A172 (cell line): ENCODE data around the gene CDK5RAP2. TPM values are rescaled to one million over a fixed set of nuclear protein-coding genes. Genes with fewer than 3 reads are reported as not detected.
"Not testable (repeated sequence)": the region's sequence is repeated elsewhere in the genome, so short reads cannot be mapped to it uniquely, and the experiment has no call there.

Experiments
- DNase-seq: peaks from one replicate; pipeline ENCODE4 v3.0.0-alpha.2; 2015; ENCODE audit warnings: low spot score
- total RNA-seq: library from RNA; depleted of rRNA; stranded (reverse); fragments of >200 nt; shearing (Covaris generic); gene quantifications from 2 replicates; pipeline ENCODE4 v1.2.3, GENCODE V29; 2014

CDK5RAP2 gene
- total RNA-seq, 1 experiment from 2014 or later, result 34.8 TPM

DNA sequence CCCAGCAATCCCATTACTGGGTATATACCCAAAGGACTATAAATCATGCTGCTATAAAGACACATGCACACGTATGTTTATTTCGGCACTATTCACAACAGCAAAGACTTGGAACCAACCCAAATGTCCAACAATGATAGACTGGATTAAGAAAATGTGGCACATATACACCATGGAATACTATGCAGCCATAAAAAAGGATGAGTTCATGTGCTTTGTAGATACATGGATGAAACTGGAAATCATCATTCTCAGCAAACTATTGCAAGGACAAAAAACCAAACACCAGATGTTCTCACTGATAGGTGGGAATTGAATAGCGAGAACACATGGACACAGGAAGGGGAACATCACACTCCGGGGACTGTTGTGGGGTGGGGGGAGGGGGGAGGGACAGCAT, 64.0 kb downstream of the CDK5RAP2 start:
- DNase-seq, result not testable (repeated sequence)

DNA sequence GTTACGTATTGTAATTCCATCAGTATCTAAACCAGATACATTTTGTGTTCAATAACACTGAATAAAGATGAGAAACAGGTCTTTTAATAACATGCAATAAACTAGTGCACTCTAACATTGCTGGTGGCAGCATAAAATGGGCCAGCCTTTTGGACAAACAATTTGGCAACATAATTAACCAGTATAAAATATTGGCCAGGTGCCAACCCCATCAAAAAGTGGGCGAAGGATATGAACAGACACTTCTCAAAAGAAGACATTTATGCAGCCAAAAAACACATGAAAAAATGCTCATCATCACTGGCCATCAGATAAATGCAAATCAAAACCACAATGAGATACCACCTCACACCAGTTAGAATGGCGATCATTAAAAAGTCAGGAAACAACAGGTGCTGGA, 64.5 kb downstream of the CDK5RAP2 start:
- DNase-seq, result not testable (repeated sequence)

DNA sequence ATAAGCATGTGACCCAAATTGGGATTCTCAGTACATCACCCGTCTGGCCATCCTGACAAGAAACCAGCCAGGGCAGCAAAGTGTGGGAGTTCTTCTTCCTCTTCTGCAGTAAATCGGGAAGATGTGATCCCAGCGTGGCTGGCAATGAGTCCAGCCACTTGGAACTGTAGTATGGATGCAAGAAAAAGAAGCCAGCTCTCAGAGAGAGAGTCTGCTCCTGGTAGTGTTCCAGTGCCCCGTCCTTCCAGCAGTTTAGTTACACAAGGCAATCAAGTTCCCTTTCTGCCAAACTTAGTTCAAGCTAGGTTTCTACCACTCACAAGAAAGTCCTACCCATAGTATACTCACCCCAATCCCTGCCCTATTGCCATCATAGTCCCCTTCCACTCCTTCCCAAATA, 65.6 kb downstream of the CDK5RAP2 start:
- no peak for DNase-seq

DNA sequence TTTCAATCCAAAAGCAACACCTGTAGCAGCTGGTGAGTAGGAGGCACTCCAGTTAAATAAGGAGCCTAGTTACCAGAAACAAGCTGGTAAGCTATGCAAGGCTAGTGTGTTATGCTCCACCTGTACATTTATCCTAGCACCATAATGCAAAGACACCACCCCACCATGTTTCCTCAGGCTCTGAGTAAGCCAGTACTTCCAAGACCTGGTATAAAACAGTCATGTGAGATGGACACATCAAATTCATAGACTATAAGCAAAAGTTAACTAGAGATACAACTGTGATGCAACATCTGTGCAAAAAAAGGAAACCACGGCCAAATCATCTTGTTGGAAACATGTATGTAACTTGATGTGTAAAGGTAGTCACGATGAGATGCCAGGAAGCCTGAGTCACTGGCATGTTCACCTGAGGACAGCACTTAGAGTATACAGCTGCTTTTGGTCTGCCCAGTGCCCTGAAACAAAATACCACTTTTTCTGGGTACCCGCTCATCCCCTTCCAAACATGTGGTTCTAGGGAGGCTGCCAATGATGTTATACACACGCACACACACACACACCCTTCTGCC, 66.1 kb downstream of the CDK5RAP2 start:
- DNase-seq, result no peak

DNA sequence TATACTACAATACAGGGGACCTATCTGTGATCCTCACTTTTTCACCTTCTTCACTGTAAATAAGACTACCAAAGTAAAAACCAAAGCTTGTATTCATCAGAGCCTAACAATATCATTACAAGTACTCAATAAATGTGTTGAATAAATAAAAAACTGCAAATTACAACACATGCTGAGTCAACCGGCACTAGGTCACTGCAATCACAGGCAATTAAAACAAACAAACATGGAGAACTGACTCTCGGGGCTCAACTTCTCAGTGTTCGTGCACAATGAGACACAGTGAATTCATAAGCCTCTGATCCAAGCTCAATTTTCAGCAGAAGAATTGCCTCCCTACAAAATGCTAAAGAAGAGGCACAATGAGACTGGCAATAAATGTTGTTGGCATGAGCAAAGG, 69.2 kb downstream of the CDK5RAP2 start:
- no peak for DNase-seq

DNA sequence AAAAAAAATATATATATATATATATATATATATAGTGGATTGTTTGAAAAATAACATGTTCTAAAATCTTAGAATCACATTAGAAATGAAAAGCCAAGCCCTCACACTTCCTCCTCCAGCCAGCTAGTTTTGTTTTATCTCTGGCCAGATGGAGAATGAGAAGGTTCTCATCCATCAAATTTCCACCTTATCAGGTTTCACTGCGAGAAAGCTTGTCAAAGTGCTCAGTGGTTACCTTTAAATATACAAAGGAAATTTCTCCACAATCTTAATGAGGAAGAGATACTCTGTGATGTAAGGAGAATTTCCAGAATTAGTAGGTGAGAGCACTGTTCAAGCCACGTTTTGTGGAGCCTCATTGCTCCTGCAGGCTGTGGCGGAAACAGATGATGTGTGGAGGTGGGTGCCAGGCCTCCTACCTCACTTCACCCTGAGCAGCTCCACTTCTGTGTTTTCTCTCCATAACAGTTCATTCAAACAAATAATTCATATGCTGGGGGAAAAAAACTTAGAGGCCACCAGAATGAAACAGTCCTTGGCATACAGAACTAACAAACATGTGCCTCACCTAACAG, 71.9 kb downstream of the CDK5RAP2 start:
- DNase-seq, result no peak

DNA sequence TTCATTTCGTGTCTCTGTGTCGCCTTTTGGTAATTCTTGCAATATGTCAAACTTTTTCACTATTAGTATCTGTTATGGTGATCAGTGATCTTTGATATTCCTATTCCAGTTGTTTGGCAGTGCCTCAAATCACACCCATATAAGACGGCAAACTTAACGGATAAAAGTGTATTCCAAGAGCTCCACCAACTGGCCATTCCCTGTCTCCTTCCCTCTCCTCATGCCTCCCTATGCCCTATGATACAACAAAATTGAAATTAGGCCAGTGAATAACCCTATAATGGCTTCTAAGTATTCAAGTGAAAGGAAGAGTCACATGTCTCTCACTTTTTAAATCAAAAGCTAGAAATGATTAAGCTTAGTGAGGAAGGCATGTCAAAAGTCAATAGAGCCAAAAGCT, 74.8 kb downstream of the CDK5RAP2 start:
- DNase-seq, result no peak

DNA sequence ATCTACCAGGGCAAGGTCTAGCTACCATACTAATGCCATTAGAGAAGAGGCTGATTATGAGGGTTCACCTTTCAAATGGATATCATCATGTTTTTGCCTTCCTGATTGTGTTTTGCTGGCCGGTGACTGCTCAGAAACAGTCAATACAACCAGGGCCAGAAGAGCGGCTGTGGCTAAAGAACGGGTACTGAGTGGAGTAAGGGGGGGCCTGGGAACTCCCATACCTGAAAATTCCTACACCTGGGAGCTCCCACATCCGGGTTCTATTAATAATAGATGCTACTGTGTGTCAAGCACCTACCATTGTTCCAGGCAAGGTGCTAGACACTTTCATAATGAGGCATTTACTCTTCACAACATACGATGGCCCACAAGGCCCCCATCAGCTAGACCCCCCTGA, 79.2 kb downstream of the CDK5RAP2 start:
- no peak for DNase-seq

DNA sequence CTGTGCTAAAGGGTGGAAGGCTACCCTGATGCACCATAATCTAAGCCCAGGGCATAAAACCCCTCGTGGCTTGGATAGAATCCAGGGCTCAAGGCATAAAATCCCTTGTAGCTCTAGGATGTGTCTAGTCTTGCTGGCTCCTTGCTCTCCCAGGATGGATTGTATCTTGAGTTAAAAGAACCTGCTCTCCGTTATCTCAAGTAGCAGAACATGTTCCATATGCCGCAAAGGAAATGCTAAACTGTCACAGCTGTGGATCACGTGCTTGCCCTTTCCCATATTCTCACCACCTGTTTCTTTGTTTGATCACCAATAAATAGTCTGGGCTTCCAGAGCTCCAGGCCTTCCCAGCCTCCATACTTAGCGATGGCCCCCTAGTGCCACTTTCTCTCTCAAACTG, 82.1 kb downstream of the CDK5RAP2 start:
- DNase-seq, result not testable (repeated sequence)

DNA sequence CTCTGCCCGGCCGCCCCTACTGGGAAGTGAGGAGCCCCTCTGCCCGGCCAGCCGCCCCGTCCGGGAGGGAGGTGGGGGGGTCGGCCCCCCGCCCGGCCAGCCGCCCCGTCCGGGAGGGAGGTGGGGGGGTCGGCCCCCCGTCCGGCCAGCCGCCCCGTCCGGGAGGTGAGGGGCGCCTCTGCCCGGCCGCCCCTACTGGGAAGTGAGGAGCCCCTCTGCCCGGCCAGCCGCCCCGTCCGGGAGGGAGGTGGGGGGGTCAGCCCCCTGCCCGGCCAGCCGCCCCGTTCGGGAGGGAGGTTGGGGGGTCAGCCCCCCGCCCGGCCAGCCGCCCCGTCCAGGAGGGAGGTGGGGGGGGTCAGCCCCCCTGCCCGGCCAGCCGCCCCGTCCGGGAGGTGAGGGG, 83.5 kb downstream of the CDK5RAP2 start:
- DNase-seq, result not testable (repeated sequence)

DNA sequence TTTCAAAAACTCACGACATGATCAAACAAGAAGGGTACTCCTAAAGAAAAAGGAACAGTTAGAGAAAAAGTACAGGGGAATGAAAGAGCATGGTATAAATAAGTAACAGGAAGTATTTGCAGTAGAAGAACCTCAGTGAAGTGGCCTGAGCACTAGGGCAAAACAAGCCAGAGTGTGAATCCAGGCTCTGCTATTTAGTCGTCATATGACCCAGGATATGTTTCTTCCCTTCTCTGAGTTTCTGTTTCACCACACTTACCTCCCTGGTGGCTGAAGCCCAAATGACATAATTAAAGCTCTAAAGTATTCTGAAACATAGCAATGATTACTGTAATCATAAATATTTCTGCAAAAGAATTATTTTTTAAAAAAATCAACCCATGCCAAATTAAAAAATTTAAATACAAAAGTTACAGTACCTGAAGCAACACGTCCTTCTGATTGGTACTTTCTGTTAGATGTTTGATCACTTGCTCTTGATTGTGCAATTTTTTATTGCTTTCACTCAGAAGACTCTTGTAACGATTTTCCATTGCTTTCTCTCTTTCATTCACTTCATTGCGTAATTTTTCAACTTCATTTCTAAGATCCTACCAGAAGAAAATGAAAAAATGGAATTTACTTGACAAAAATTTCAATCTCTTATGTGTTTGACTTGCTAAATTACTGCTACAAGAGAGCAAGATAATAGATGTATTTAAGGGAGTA, 88.9 kb downstream of the CDK5RAP2 start:
- DNase-seq, result no peak

DNA sequence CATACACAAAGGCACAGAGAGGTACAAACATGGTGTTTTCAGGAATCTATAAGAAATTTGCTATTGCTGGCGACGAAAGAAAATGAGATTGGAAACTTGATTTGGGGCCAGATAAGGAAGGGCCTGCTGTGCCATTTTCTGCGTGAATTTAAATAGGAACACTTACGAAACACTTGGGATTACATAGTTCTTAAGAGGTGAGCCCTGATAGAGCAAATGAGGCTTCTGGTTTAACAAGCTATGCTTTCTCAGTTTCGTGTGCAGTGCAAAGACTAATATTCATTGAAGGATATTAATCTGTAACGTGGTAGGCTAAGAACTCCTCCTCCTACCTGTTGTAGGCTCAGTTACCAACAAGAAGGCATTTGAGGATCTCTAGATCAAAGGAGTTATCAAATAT, 93.1 kb downstream of the CDK5RAP2 start:
- DNase-seq, result no peak

DNA sequence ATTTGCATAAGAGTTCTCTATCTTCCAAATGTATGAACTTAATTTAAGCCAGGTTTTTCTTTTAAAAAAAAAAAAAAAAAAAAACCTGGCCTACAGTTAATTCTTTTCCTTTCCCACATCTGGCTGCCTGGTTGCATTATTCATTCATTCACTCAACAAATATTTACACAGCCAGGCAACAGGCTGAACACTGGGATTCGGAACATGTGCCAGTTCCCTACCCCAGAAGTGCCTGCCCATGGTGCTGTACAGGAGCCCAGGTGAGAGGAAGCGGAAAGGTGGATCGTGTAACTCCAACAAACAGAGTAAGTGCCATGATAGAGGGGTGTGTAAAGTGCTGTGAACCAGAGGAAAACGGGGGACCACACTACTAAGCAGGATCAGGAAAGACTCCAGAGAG, 93.6 kb downstream of the CDK5RAP2 start:
- no peak for DNase-seq

DNA sequence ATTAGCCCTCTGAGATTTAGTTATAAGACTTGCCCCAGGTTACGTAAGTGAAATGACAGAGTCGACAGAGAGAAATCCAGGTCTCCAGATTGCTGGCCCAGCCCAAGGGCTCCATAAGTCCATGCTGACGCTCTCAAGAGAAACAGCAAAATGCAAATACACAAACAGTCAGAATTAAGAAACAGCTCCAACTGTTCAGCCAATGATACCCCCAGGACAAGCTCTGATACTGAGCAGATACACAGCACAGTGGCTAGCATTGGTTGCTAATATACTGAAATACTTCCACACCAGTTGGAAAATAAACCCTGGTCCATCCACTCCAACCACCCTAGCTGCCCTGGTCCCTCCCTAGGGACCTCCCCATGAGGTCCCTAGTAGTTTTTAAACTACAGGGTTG, 94.2 kb downstream of the CDK5RAP2 start:
- no peak for DNase-seq

DNA sequence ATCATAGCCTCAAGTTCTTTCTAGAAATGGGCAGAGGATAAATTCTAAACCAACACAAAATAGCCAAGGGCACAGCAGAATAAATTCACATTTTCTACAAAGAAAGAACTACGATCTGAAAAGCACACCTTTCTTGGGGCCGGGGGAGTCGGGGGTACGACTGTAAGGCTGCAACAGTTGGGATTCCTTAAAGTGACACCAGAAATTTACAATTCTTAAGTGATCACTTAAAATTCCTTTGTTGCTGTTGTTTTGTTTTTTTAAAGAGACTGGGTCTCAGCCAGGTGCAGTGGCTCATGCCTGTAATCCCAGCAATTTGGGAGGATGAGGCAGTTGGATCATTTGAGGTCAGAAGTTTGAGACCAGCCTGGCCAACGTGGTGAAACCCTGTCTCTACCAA, 95.8 kb downstream of the CDK5RAP2 start:
- no peak for DNase-seq

DNA sequence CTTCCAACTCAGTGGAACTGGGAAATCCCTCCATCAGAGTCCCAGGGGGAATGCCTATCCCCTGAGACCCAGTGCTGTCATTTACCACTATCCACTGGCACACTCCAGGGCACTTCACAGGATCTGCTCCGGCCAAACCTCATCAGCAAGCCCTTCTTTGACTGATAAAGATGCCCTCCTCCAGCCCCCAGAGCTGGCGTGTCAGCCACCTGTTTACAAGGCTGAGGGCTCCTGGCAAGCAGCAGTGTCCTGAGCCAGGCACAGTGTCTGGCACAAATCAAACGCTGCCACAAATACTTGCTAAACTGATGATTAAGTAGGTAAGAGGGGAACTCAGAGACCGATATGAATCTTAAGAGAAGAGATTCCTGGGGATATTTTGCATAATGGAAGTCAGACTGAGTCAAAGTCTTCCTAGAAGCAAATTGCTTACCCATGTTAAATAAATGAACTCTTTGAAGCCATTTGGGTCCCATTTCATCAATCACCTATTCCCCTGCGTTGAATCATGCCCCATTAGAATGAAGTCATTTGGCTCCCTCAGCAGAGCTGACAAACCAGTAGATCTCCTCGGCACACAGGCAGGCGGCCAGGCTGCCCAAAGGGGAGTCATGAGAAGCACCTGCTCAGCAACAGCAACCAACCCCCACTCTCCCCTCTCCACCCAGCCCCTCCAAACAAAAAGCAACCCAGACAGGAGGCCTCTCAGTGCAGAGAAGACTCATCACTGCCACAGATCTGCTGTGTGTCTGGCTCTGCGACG, 97.4 kb downstream of the CDK5RAP2 start:
- DNase-seq, result no peak

DNA sequence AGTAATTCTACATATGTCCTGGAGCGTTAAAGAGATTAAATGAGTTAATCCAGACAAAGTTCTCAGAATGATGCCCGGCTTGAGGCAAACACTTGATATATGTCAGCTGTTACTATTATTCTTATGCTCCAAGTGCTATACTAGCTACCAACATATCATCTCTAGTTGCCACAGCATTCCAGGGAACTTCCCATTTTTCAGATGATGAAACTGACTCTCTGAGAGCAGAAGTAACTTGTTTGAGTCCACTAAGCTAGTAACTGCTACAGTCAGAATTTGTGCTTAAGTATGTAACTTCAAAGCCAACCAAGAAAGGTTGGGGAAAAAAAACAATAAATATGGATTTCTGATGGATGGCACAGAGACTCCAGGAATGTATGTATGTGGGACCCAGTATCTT, 98.1 kb downstream of the CDK5RAP2 start:
- DNase-seq, result no peak

DNA sequence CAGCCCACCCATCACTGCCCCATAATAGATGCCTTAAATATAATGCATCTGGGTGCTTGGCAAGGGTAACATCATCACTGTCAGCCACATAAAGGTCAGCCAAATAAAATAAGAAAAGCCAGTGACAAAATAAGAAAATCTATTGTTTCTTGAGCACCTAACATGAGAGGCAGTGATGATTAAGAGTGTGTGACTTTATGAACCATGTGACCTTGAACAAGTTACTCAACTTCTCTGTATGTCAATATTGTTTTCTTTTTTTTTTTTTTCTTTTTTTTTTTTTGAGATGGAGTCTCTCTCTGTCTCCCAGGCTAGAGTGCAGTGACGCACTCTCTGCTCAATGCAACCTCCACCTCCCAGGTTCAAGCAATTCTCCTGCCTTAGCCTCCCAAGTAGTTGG, 98.7 kb downstream of the CDK5RAP2 start:
- DNase-seq, result no peak

DNA sequence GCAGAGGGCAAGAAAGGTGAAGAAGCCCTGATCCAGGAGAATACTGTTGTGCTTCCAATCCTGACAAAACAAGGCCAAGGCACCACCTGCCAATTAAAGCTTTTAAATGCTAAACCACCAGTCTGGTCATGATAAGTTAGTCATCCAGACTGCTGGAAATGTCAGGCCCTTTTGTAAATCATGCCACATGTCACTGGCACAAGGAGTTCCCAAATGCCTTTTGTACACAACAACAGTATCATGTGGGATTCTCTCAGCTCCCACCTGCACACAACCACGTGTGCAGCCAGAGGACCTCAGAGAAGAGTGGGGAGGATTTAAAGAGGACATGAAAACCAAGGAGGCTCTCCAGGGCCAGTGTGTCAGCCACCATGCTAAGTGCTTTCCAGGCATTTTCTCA, 99.3 kb downstream of the CDK5RAP2 start:
- peak; percentile 34 for DNase-seq

DNA sequence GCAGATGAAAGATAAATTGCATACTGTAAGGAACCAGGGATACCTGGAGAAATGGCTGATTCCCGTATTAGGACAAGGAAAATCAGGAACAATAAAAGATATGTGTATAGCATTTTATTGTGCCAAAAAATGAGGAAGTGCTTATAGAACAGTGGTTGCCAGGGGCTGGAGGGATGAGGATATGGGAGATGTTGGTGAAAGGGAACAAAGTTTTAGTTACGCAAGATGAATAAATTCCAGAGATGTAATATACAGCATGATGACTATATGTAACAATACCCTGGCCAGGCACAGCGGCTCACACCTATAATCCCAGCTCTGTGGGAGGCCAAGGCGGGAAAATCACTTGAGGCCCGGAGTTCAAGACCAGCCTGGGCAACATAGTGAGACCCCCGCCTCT, 101.8 kb downstream of the CDK5RAP2 start:
- DNase-seq, result no peak

DNA sequence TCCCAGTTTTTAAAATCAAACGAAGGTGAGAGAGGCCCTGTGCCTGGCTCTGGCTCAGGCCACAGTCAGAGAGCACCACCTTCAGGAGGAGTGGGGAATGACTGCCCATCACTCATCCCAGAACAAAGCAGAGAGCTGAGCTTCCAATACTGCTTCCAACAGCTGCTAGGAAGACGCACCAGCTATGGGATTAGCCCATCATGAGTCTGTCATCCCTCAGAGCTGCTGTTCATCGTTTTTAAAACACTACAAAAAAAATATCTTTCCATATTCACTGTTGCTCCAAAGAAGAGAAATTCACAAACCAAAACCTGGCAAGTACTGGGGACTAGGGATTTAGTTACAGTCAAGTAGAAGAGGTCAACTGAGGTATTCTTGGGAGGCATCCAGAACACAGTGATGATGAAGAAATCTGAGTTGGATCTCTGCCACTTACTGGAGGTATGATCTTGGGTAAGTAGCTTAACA, 102.4 kb downstream of the CDK5RAP2 start:
- peak; percentile 62 for DNase-seq

DNA sequence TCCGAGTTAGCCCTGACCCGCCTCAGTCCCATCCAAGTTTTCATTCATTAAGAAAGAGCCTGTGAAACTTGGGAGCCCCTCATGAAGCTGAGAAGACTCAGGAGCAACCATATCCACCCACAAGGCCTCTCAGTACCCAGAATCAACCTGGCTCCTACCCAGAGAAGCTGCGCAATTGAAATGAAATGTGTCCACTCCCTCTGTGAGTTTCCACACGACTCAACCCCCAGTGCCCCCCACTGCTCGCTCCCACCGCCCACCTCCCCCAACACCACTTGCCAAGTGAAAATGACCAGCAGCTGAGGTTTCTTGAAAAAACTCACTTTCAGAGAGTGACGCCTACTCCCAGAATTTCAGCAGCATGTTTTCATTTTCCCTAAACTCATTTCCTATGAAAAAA, 104.6 kb downstream of the CDK5RAP2 start:
- no peak for DNase-seq
